NCI-H524 (cell line): ENCODE measurements around the gene GAL3ST2.
A peak's percentile ranks its signal among the peaks of the same experiment; 100 is the strongest.
"Not testable (repeated sequence)": the region's sequence is repeated elsewhere in the genome, so short reads cannot be mapped to it uniquely, and the experiment has no call there.

Experiments
- DNase-seq, 2 experiments: peaks; one replicate each; lab custom pipeline; 2025; lab: John Stamatoyannopoulos, UW

Gene GAL3ST2

GRCh38 chr2:241768850-241769249 lies 7.8 kb upstream of the GAL3ST2 start:
- DNase-seq: no peak

- DNase-seq: no peak
Measured at GRCh38 chr2:241769819-241770184, 6.8 kb upstream of the GAL3ST2 start.

- DNase-seq: no peak
Measured at GRCh38 chr2:241770185-241770935, 6.3 kb upstream of the GAL3ST2 start.

GRCh38 chr2:241770936-241771285 lies 5.7 kb upstream of the GAL3ST2 start:
- no peak for DNase-seq

- peak in 1 of 2 experiments; percentile 23 for DNase-seq
Measured at GRCh38 chr2:241771286-241772062, 5.1 kb upstream of the GAL3ST2 start.

- DNase-seq: no peak
Measured at GRCh38 chr2:241772063-241772499, 4.5 kb upstream of the GAL3ST2 start.

- DNase-seq: no peak
Measured at GRCh38 chr2:241773511-241774418, 2.9 kb upstream of the GAL3ST2 start.

- no peak for DNase-seq
Measured at GRCh38 chr2:241774419-241775222, 2.0 kb upstream of the GAL3ST2 start.

- DNase-seq: no peak
Measured at GRCh38 chr2:241775223-241776177, 1.1 kb upstream of the GAL3ST2 start.

GRCh38 chr2:241777170-241777685 lies 606 bp downstream of the GAL3ST2 start:
- DNase-seq: no peak

- DNase-seq: no peak
Measured at GRCh38 chr2:241777686-241778627, 1.3 kb downstream of the GAL3ST2 start.

GRCh38 chr2:241780939-241781569 lies 4.4 kb downstream of the GAL3ST2 start:
- DNase-seq: no peak

- not testable (repeated sequence) for DNase-seq
Measured at GRCh38 chr2:241782053-241782452, 5.4 kb downstream of the GAL3ST2 start.

- DNase-seq: no peak
Measured at GRCh38 chr2:241788135-241788534, 11.5 kb downstream of the GAL3ST2 start.

GRCh38 chr2:241788572-241788971 lies 11.9 kb downstream of the GAL3ST2 start:
- no peak for DNase-seq

GRCh38 chr2:241791385-241791784 lies 14.8 kb downstream of the GAL3ST2 start:
- DNase-seq: not testable (repeated sequence)

- no peak for DNase-seq
Measured at GRCh38 chr2:241793385-241793784, 16.8 kb downstream of the GAL3ST2 start.

- no peak for DNase-seq
Measured at GRCh38 chr2:241794250-241794823, 17.7 kb downstream of the GAL3ST2 start.
